CD4-positive, alpha-beta T cell treated with Interferon alpha-2 for 1 hour (primary cell): ENCODE measurements around the gene CKS2.
"Not testable (repeated sequence)": the region's sequence is repeated elsewhere in the genome, so short reads cannot be mapped to it uniquely, and the experiment has no call there.

ENCODE experiments used
- DNase-seq, 2 donors: peaks; one replicate each; pipeline ENCODE4 v3.0.0-alpha.2; 2020 to 2022

Gene CKS2

DNA sequence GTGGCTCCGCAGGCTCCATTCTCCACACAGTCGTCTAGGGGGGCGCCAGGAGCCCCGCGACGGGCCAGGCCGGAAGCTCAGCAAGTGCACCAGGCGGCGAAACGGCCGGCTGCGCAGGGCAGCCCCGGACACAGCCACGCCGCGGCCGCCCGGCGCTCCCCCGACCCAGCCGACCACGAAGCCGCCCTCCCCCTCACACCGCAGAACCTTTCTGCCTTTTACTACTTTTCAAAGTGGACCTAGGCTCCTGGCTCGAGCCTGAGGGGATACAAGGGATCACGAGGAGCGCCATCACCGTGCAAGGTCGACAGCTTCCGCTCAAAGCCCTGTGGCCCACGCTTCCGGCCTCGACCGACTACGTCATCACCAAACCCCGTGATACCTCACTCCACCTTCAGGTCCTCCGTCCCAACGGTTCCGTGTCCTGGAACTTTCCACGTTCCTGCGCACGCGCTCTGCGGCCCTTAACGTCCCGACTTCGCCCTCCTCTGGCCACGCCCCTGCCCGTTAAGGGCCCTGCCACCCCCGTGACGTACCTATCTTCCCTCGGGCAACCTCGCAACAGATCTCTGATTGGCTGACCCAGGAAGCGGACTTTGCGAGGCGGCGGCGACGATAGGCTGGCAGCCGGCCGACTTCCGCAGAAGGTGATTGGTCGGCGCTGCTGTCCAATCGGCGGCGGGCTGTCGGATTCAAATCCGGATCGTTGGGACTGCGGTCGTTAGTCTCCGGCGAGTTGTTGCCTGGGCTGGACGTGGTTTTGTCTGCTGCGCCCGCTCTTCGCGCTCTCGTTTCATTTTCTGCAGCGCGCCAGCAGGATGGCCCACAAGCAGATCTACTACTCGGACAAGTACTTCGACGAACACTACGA, at the start of gene CKS2:
Gene CKS2, plus strand, starts transcription at position 721 of the 871 bp plus-strand sequence. Its CDS starts 98 bp downstream, at position 819.
- DNase-seq: peak; percentile 100

DNA sequence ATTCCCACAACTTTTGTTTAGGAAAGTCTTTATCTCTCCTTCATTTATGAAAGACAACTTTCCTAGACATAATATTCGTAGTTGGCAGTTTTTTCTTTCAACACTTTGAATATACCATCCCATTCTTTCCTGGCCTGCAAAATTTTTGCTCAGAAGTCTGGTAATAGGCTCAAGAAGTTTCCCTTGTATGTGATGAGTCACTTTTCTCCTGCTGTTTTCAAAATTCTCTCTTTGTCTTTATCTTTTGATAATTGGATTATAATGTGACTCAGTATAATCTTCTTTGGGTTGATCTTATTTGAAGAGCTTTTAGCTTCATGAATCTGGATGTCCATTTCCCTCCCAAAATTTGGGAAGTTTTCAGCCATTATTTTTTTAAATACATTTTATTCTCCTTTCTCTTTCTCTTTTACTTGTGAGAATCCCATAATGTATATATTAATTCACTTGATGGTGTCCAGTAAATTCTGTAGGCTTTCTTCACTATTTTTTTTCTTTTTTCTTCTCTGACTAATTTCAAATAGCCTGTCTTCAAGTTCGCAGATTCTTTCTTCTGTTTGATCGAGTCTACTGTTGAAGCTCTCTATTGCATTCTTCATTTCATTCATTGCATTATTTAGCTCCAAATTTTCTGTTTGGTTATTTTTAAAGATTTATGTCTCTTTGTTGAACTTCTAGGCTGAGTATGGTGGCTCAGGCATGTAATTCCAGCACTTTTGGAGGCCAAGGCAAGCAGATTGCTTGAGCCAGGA, 37.3 kb upstream of the CKS2 start:
- no peak for DNase-seq

- DNase-seq: no peak
Observed at GRCh38 chr9:89274838-89275237, 36.2 kb upstream of the CKS2 start.

DNA sequence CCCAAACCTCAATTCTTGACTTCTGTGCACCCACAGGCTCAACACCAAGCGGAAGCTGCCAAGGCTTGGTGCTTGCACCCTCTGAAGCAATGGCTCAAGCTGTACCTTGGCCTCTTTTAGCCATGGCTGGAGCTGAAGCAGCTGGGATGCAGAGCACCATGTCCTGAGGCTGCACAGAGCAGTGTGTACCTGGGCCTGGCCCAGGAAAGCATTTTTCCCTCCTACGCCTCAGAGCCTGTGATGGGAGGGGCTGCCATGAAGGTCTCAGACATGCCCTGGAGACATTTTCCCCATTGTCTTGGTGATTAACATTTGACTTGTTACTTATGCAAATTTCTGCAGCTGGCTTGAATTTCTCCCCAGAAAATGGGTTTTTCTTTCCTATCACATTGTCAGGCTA, 35.0 kb upstream of the CKS2 start:
- not testable (repeated sequence) for DNase-seq

GRCh38 chr9:89277043-89277442, 34.0 kb upstream of the CKS2 start:
- DNase-seq: no peak

- DNase-seq: peak in 1 of 2 donors; percentile 40
Observed at GRCh38 chr9:89277454-89277853, 33.5 kb upstream of the CKS2 start.

- DNase-seq: no peak
Observed at GRCh38 chr9:89278551-89278950, 32.4 kb upstream of the CKS2 start.

GRCh38 chr9:89278997-89279739, 31.8 kb upstream of the CKS2 start:
- DNase-seq: peak in 1 of 2 donors; percentile 56

- no peak for DNase-seq
Observed at GRCh38 chr9:89281106-89281505, 29.9 kb upstream of the CKS2 start.

GRCh38 chr9:89282248-89282968, 28.6 kb upstream of the CKS2 start:
- DNase-seq: not testable (repeated sequence)

DNA sequence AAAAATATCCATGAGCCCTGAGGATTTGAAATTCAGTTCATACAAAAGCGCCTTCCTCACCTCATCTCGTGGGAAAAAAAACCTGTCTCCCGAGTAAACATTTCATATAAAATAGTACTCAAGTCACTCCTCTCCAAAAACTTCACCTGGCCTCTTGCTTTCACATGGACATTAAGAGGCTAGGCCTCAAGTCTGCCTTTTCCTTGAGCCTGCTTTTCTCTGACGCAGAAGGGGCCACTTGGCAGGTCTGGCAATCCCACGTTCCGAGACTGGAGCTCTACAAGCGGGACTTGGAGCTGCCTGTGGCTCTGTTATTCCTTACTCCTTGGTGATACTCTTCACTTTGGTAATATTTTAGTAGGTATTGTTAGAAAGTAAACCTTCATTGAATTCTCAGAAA, 26.9 kb upstream of the CKS2 start:
- no peak for DNase-seq

GRCh38 chr9:89291741-89292140, 19.3 kb upstream of the CKS2 start:
- no peak for DNase-seq

DNA sequence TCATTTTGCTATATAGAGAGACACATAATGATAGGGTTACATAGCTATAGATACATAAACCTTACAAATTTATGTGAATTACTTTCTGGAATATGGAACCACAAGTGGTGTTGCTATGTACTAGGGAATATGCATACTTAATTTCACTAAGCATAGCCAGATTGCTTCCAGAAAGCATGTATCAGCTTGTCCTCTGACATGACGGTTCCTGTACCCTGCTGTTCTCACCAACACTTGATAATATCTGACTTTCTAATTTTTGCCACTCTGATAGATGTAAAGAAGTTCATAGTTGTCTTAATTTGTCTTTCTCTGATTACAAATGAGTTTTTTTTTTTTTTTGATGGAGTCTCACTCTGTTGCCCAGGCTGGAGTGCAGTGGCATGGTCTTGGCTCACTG, 18.0 kb upstream of the CKS2 start:
- DNase-seq: no peak

- no peak for DNase-seq
Observed at GRCh38 chr9:89295400-89295799, 15.6 kb upstream of the CKS2 start.

- DNase-seq: not testable (repeated sequence)
Observed at GRCh38 chr9:89301996-89302395, 9.0 kb upstream of the CKS2 start.

- DNase-seq: no peak
Observed at GRCh38 chr9:89304020-89304833, 6.8 kb upstream of the CKS2 start.

DNA sequence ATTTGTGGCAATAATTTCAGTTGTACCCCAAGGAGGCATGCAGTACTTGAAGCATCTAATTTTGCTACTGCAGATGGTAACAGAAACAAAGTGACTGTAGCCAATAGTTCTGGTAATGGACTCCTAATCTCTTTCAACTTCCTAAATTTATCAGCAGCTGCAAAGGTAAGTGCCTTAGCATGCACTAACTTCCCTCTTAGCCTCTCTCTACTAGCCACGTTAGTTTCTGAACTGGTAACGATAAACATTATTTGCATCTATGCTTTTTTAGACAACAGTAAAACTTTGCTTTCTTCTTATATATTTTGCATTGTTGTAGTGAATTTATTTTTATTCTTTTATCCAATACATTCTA, 6.2 kb upstream of the CKS2 start:
- no peak for DNase-seq

GRCh38 chr9:89305868-89306267, 5.1 kb upstream of the CKS2 start:
- no peak for DNase-seq

DNA sequence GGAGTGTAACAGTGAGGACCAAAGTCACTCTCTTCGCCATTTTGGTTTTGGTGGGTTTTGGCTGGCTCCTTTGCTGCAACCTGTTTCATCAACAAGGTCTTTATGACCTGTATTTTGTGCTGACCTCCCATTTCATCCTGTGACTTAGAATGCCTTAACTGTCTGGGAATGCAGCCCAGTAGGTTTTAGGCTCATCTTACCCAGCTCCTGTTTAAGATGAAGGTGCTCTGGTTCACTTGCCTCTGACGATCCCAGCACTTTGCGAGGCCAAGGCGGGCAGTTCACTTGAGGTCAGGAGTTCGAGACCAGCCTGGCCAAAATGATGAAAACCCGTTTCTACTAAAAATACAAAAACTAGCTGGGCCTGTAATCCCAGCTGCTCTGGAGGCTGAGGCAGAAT, 1.8 kb upstream of the CKS2 start:
- DNase-seq: no peak

DNA sequence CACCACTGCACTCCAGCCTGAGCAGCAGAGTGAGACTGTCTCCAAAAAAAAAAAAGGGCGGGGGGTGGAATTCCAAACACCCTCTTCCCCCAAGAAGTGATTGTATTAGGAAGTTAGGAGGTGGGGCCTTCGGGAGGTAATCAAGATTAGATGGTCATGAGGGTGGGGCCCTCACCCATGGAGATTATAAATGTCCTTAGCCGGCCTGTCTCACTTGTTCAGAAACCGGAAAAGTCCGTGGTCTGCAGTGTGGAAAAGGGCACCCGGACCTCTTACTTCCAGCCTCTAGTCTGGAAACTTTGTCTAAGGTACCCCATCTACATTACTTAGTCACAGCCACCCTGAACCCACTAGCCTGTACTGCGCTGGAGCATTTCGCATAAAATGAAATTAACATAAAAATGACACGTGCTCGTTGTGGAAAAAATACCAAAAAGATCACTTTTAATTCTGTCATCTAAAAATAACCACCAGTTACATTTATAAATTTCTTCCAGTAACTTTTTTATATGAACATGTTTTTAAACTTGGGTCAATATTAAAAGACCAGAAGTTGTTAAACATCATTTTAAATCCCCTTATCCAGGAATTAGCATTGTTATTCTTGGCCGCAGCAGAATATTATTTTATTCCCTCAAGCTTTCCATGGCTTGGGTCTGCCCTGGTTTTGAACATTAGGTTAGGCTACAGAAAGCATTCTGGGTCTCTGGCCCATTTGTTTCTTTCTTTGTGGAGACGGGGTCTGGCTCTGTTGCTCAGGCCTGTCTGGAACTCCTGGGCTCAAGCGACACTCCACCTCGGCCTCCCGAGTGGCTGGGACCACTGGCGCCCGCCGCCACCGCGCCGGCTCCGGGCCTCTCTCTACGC, 1.2 kb upstream of the CKS2 start:
- peak in 1 of 2 donors; percentile 21 for DNase-seq
